Measurements from ENCODE around the gene QTRT2. TPM values are rescaled to one million over a fixed set of nuclear protein-coding genes. Genes with fewer than 3 reads are reported as not detected.
A peak's percentile ranks its signal among the peaks of the same experiment; 100 is the strongest.

QTRT2 gene
- total and polyA plus RNA-seq, 2 of the 8 experiments (the other 6 are each of a cell fraction or from before 2014, with no cell fraction given) = 13.3 to 54.5 TPM

DNA sequence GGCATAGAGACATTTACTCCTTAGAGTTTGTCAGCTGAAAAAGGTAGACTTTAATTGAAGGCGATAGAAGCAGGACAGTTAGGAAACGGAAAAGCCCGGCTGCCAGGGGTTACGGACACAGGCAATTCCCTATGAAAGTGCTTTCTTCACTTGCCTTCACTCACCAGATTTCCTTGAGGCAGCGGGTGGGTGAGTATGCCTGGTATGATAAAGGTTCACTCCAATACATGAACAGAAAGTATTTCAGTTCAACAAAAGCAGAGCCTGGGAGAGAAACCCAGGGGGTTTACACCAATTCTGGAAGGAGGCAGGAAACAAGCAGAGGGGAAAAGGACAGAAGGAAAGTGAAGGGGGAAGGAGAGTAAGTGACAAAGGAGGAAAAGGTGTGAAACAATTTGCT is 53.9 kb downstream of the QTRT2 start:
- ChIA-PET CTCF (ENCODE audit: partially characterized antibody) (no interaction called here), POLR2A (ENCODE audit: partially characterized antibody) (no interaction called here)
- no peak overlapping the region for H2BK15ac ChIP-seq (ENCODE audit: low read length)
- no peak overlapping the region; the same call in 1 of the 2 replicates for H2BK20ac ChIP-seq (ENCODE audit: low read length)
- H3K9ac ChIP-seq (replicated peaks in 1 of 4; ENCODE audit: extremely low read depth in 1 of 4, low read depth in 3 of 4, low read length in 3 of 4) = no peak overlapping the region
- H3K4me1 ChIP-seq (replicated peaks in 1 of 4; ENCODE audit: control insufficient read depth in 3 of 4, insufficient read depth in 4 of 4, low read length in 3 of 4) = peaks cover 0 to 8% (median 4%) of the 10 kb centered on the region in 4 experiments; a peak in 3 of 7 replicates
- no peaks in the 10 kb centered on the region for H3K79me2 ChIP-seq (ENCODE audit: control insufficient read depth in 1 of 2, insufficient read depth in 2 of 2, low read length in 2 of 2)
- H3K79me1 ChIP-seq (ENCODE audit: low read depth, low read length) = no peaks in the 10 kb centered on the region
- H2BK5ac ChIP-seq (ENCODE audit: low read depth, low read length) = no peak overlapping the region
- H3K36me3 ChIP-seq (ENCODE audit: control insufficient read depth in 2 of 4, insufficient read depth in 4 of 4, low read length in 3 of 4) = no peaks in the 10 kb centered on the region
- H3K27me3 ChIP-seq (replicated peaks in 1 of 4; ENCODE audit: control insufficient read depth in 3 of 4, extremely low read depth in 1 of 4, insufficient read depth in 3 of 4, low read length in 3 of 4) = no peaks in the 10 kb centered on the region
- H2AK5ac ChIP-seq (ENCODE audit: low read depth, low read length) = no peak overlapping the region
- H3K4me2 ChIP-seq (ENCODE audit: insufficient read depth in 1 of 2, low read depth in 2 of 2, low read length in 2 of 2) = peak overlapping the region in 1 of 2 experiments; percentile 2; a peak in 1 of 4 replicates
- no peaks in the 10 kb centered on the region for H3K9me3 ChIP-seq (ENCODE audit: insufficient read depth in 2 of 2, low read depth in 1 of 2, low read length in 1 of 2)
- H2BK120ac ChIP-seq (replicated peaks; ENCODE audit: low read depth, low read length) = no peak overlapping the region
- H3K27ac ChIP-seq (ENCODE audit: low read depth, low read length) = no peak overlapping the region
- no peak overlapping the region for H3K18ac ChIP-seq (ENCODE audit: extremely low read depth, low read length)
- no peak overlapping the region for H4K5ac ChIP-seq (ENCODE audit: insufficient read length, low read depth, low read length)
- H3K14ac ChIP-seq (ENCODE audit: insufficient read length) = no peak overlapping the region
- H4K20me1 ChIP-seq (replicated peaks in 1 of 2; ENCODE audit: control insufficient read depth in 1 of 2, insufficient read depth in 2 of 2, low read length in 2 of 2) = no peaks in the 10 kb centered on the region
- no peak overlapping the region for H4K8ac ChIP-seq (ENCODE audit: extremely low read depth, insufficient read depth, low read length)
- DNase-seq (ENCODE audit: low read depth in 1 of 2, low spot score in 2 of 2) (no peak), FAIRE-seq (no peak)
- TF ChIP-seq RXRA (IDR thresholded peaks at IDR 0.05; ENCODE audit: insufficient read depth, low read depth, low read length) = no peak
- no peak for TF ChIP-seq CREB1 (IDR thresholded peaks at IDR 0.05)
- H2AFZ ChIP-seq (ENCODE audit: low read length) = peak overlapping the region; percentile 34; the same call in 1 of the 2 replicates
- 56% methylated on average over 5 of the region's 5 CpGs; no CpG with 5 or more reads in 1 of the 2 experiments for WGBS, 2 experiments (ENCODE audit: extremely low coverage in 1 of 2, insufficient coverage in 1 of 2, insufficient read length in 1 of 2, insufficient replicate concordance in 2 of 2, low coverage in 1 of 2, low lambda C conversion rate in 2 of 2, missing lambda C conversion rate in 1 of 2)
- H2BK12ac ChIP-seq (ENCODE audit: low read depth, low read length) = no peak overlapping the region
- H3K4ac ChIP-seq (replicated peaks; ENCODE audit: insufficient read length, low read depth, low read length) = no peak overlapping the region
- no peak overlapping the region for H4K91ac ChIP-seq (replicated peaks; ENCODE audit: insufficient read length, low read length)
- H3K56ac ChIP-seq (replicated peaks; ENCODE audit: insufficient read length, low read depth, low read length) = no peak overlapping the region
- no peaks in the 10 kb centered on the region; the same call in 1 of the 2 replicates for H3K23me2 ChIP-seq (ENCODE audit: low read depth, low read length)
- no peak overlapping the region for H3K23ac ChIP-seq (ENCODE audit: insufficient read length)
- H3K4me3 ChIP-seq (ENCODE audit: extremely low read depth in 1 of 4, insufficient read depth in 2 of 4, low read depth in 3 of 4, low read length in 4 of 4) = no peak overlapping the region

Data from H1 (cell line).